GM19372 (cell line): ENCODE data around the gene CCDC102A.

ENCODE experiments used
- ATAC-seq: cut with Tn5 transposase; IDR thresholded peaks from one replicate; pipeline ENCODE4 v1.9.1; 2021; ENCODE audit warnings: mild to moderate bottlenecking, low read depth, moderate library complexity; ENCODE audit not compliant: unreplicated experiment

The CCDC102A gene

DNA sequence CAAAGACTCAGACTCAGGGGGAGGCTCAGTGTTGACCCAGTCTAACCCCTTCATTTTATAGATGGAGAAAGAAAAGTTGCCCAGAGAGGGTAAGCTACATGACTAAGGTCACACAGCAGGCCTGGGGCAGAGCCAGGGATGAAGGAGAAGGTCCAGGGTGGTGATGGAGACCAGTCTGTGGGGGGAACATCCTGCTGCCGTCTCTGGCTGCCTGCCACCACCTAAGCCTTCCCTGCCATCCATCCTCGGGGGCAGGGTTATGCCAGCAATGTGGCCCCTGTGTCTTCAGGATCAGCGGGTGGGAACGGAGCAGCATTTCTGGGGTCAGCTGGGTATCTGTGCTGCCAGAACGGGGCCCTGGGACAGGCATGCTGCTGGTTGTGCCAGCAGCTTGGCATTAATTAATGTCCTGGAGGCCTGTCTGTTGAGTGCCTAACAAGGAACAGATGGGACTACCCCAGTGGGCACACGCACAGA is 55.6 kb downstream of the CCDC102A start:
- no peak for ATAC-seq

DNA sequence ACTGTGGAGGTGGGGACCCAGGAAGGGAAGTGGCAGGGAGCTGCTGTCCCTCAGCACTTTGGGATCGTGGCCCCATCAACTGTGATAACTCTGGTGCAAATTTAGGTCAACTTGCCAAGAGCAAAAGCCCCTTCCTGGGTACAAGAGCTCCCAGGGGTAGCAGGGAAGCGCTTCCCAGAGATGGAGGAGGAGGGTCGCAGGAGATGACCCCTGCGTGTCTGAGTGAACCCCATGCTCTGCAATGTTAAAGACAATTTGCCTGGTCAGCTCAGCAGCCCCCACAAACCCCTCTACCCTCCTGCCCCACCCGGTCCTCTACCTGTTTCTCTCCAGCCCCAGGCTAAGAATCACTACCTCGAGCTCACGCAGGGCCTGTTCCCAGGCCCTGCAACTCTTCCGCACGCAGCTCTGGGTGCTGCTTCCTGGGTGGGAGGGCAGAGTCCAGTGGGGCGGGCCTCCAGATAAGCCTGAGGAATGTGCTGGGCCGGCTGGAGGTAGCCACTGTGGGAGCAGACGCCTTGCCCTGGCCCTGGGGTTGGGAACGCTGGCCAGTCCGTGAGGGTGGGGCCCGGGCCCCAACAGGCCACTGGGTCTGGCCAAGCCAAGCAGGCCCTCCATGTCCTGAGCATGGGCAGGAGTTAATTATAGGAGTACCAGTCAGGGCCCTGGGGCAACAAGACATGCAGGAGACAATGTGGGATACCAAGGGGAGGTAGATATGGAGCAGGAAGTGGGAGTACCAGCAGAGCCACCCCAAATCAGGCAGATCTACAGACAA is 56.2 kb downstream of the CCDC102A start:
- no peak for ATAC-seq

DNA sequence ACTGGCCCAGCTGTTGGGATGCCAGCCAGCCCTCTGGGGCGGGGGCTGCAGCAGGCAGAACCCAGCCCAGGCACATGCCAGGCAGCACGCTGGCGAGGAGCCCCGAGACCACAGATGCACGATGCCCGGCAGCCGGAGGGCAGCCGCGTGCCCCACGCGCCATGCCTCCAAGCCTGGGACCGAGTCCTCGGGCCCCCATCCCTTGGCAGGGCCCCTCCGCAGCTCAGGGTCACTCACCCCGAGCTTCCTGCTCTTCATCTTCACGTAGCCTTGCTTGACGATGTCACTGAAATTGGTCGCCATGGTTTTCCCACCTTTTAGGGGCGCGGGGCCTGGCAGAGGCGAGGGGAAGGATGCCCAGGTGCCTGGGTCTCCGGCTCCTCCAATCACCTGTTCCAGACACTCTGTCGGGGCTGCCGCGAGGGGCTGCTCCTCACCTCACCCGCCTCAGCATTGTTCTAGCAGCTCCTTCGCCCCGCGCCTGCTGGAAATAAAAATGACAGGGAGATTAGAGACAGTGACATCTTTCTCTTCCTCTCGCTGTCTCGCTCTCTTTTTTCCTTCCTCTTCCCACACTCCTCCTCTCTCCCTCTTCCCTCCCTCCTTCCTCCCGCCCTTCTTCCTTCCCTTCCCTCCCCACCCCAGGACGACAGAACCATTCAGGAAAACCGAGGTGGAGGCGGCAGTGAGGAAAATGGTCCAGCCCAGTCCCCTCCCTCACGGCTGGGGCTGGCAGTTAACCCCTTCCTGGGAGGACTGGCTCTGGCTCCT is 57.0 kb downstream of the CCDC102A start:
- no peak for ATAC-seq

DNA sequence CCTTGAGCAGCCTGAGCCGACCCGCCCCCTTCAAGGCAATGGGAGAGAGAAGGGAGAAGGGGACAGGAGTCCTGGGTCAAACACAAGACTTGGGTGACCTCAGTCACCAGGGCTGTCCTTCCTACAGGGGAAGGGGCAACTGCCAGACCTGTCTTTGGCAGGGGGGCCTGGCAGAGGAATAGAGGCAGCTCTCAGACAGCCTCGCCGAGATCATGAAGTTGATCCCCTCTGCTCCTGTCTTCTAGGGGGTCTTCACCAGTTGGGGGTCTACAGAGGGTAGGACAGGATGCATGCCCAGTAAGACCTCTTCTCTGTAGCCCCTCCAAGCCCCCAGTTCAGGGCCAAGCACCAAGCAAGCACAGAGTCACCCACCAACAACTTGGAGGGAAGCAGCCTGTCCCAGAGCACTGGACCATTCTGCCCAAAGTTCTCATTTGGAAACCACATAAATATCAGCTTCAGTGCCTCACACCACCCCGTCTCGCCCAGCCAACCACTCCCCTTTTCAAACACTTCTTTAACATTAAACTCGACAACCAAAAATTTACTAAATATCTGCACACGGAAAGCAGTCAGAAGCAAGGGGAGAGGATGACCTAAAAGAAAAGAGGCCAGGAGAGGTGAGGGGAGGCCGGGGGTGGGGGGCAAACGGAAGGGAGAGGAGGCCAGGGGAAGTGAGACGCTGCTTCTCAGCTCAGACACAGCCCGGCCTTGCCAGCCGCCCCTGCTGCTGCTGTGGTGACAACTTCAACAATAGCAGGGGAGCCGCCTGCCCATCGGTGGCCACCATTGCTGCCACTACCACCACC is 57.8 kb downstream of the CCDC102A start:
- ATAC-seq: no peak

DNA sequence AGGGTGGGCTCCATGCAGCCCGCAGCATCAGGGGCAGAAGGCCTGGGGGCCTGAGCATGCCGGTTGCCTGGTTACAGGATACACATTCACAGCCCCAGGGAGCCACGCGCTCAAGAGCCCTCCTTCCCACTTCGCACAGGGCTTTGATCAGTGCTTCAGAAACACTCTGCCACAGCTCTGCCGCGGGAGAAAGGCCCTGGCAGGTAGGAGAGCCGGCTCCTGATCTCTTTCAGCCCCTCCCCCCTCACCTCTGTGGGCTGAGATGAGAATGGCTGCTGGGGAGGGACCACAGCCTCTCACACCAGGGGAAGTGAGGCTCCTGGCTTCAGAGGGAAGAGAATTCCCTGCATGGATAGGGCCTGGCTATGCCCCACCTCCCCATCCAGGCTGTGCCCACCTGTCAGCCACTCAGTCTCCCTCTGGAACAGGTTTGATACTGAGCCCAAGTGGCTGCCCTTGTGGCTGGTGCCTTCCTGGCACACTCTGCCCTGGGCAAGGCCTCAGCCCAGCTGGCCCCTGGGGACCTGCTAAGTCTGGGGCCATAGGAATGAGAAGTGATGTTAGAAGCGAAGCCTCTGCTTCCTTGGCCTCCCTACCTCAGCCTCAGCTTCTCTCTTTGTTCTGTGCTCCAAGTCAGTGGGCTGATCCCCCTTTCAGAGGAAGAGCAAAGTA is 58.7 kb downstream of the CCDC102A start:
- no peak for ATAC-seq

DNA sequence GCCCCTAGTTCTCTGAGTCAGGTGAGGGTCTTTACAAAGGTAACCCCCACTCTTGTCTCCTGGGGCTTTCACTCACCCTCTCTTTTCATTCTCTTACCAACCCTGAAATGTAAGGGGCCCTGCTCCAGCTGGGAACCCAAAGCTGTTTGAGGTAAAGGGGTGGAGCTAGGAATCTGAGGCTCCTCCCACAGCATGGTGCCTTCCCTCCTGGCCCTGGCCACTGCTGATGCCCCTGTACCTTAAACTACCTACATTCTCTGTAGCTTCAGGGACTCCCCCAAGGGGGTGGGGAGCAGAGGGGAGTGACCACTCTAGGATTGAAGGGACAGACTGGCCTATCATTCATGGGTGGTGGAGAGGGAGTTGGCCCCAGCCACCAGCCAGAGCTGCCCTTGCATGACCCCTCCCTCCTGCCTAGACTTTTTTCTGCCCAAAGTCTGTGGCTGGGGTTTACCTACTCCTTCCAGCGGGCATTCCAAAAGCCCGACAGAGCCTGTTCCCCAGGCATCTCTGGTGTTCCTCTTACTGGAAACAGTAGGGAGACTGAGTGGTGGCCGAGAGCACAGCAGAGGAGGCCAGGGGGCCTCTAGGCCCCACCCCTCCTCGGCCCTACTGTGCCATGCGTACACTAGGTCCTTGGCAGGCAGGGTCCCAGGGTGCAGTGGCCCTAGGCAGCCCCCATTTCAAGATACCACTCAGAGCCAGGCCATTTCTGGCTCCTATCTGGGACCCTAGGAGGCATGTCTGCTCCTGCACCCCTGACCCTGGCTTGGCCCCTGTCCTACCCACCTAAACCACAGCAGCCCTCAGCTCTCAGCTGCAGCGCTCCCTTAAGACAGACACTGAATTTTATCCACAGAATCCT is 59.6 kb downstream of the CCDC102A start:
- no peak for ATAC-seq

DNA sequence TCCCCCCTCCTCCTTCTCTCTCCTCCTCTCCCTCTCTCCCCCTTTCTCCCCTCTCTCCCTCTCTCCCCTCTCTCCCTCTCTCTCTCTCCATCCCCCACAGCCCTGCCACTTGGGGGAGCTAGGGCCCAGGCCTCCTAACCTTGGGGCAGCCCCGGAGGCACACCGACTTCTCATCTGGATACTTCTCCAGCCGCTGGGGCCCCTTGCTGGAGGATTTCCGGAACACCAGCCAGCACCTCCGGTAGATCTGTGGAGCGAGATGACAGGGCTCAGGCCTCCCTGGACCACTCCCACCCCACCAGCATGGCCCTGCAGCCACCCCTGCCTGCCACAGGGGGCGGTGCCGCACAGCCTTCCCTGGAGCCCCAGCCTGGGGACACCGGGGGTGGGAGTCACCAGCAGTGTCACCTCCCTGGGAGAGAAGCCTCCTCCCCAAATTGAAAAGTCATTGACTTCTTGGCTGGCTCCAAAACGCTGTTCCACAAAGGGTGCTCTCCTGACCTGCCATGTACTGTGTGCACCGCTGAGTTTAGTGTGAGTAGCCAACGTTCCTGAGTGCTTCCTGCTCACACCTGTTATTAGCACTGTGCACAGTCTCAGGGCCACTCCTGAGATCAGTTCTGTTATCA is 60.5 kb downstream of the CCDC102A start:
- ATAC-seq: peak; percentile 86

DNA sequence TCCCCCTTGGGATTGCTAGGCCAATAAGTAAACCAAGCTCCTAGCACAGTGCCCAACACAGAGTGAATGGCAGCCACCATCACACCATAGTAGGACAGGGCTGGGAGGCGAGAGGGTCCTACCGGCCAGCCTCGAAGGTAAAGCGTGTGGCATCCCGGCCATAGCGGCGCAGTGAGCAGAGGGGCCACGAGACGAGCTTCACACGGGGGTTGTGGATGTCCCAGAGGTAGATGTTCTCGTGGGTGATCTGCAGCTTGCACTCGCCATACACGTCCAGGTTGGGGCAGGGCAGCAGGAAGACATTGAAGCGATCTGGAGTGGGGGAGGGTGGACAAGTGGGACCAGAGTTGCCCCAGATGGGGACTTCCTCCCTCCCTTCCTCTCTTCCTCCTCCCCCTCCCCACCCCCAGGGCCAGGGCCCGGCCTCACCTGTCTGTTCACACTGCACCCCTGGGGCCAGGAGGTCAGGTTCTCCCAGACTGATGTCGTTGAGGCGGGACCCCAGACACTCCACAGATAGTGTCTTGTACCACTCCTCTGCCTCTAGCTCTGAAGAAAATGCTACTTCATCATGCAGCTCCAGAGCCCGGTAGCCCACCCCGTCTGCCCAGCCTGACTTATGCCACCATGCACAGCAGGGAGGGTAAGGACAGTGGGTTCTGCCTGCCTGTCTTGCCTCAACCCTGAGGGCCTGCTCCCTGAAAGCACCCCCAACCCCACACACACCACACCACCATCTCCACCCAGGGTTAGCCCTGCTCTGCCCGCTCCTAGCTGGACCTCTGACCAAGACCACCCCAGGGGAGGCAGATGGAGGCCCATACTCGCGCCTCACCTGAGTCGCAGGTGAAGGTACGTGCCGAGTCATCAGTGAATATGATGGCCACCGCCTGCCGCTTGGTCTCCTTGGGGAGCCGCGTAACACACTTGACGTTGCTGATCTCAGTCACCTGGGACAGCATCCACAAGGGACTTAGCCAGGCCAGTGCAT is 61.4 kb downstream of the CCDC102A start:
- ATAC-seq: no peak

DNA sequence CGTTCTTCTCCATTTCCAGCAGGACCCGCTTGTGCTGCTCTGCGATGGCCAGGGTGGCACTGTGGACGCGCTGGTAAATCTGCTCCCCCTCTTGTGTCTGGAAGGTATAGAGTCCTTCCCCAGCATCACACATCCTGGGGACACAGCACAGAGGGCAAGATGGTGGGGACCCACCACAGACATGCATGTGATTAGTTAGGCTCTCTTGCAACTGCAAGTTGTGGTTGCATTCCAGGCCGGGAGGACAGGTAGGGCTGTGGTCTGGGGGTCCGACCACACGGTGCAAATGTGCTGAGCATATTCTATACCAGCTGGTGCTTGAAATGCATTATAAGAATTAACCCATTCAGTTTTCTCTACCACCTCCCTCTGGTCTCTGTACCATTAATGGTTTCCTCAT is 62.5 kb downstream of the CCDC102A start:
- ATAC-seq: no peak

DNA sequence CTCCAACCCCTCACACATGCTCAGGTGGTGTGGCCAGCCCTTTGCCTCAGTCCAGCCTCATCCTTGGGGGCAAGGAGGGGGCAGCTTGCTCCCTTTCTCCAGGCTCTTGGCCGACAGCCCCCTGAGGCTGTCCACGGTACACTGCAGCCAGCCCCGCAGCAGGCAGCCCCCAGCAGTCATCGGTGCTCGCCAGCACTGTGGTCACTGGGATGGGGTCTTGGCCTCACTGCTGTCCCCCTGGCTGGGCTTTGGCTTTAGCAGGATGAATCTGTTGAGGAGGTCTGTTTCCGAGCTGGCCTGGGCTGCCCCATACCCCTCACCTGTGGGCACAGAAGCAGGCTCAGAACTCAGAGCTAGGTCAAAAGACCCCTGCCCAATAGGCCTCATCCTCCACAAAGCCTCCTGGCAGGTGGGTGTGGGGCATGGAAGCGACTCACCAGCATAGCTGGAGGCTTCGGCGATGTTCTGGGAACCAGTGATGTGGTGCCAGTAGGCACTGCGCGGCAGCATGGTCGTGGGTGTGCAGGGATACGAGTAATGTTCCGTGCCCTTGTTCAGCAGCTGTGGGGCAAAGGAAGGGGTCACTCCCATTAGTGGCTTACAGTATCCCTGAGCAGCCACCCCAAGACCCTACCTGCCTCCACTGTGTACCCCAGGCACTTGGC is 63.1 kb downstream of the CCDC102A start:
- ATAC-seq: no peak

DNA sequence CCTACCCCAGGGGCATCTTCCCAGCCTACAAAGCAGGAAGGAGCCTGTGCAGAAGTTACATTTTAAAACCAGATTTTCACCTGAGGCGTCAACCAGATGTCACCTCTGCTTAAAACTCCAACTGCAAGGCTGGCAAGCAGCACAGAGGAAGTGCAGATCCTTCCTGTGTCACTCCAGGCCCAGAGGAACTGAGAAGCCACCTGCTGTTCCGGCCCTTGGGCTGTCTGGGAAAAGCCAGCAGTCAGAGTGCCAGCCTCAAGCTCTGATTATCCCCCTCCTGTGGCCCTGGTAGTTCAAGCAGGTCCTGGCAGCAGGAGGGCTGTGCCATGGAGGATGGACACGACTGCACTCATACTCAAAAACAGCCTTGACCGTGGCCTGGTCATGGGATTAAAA is 63.7 kb downstream of the CCDC102A start:
- no peak for ATAC-seq

DNA sequence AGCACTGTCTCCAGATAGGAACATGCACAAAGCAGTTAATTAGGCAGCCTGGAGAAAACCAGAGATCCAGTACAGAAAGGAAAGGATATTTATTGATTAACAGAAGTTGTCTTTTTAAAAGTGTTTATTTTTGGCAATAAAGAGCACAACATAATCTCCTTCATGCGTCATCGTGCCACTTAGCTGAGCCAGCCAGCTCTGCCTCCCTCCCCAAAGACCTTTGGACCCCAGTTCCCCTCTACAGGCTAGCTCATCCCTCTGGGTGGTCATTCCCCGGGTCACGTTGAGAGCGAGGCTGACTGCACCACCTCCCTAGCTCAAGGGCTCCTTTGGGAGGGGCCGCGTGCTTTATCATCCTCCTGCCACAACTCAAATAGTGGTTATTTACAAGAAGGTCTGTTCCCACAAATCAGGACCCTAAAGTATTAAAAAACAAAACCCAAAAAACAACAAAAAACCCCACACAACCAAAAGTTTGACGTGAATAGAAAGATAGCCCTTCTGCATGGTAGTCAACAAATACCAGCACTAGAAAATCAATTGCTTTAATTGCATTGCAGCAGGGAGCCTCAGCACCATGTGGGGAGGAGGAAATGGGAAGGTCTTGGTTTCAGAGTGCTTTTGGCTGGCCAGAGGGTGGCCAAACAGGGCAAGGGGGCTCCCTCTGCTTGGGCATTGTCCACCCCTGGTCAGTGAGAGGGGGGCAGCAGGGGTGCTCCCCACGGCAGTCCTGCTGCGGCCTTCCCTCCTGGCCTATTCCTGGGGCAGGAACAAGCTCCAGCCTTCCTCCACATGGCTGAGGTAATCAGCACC is 64.3 kb downstream of the CCDC102A start:
- no peak for ATAC-seq

DNA sequence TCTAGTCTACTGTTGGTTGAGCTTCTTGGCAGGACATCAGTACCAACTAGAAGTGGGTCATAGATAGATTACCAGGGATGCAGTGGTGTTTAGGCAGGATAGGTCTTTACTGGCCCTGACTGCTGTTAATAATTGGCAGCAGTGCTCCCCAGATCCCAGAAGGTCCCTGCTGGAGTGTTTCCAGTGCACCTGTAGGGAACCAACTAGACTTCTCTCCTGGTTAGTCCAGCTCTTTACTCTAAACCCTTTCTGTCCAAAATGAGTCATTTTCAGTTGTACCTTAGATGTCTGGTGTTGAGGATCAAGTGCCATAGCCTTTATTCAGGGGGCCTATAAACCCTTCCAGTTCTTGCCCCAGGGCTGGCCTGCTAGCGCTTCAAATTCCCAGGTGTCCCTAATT is 65.2 kb downstream of the CCDC102A start:
- ATAC-seq: no peak

DNA sequence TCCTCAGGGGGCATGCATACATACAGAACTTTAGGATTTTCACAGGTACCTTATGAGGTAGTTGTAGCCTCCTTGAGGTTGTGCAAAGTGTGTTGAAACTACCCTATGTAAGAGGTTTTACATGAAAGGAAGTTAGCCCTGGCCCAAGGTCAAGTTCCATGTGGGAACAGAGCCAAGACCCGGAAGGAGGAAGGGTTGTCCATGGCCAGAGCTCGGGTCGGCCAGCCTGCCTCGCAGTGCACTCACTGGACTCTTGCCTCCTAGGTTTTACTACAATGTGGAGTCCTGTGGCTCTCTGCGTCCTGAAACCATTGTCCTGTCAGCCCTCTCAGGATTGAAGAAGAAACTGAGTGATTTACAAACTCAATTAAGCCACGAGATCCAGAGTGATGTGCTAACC is 65.7 kb downstream of the CCDC102A start:
- no peak for ATAC-seq

DNA sequence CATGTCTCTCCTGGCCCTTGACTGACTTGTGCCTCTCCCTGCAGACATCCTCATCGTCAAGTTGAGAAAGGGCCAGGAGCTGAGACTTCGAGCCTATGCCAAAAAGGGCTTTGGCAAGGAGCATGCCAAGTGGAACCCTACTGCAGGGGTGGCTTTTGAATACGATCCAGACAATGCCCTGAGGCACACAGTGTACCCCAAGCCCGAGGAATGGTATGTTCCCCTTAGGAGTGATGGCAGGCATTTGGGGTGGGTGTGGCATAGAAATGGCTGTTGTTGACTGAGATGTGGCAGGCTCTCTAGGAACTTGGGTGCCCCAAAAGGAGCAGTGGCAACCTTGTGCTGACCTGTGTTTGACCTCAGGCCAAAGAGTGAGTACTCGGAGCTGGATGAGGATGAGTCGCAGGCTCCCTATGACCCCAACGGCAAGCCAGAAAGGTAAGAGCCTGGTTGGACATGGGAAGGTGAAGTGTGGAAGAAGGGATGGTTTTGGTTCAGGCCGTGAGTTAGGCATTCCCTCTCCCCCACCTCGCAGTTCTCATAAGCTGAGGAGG is 66.4 kb downstream of the CCDC102A start:
- ATAC-seq: no peak

DNA sequence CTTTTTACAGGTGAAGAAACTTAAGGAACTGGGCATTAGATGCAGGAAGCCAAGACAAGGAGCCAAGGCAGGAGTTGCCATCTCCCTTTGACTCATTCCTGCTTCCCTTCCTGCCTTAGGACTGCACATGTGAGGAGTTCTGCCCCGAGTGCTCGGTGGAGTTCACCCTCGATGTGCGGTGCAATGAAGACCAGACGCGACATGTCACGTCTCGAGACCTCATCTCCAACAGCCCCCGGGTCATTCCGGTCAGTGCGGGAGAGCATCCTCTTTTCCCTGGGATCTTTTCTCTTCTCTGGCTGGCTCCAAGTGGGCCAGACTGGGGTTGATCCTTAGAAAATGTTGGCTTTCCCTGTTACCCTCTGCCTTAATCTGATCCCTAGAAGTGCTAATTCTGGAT is 67.3 kb downstream of the CCDC102A start:
- no peak for ATAC-seq
